H1 (cell line): ENCODE measurements around the gene CLBA1. TPM values are rescaled to one million over a fixed set of nuclear protein-coding genes. Genes with fewer than 3 reads are reported as not detected.

Experiments used
- CTCF ChIA-PET: fragments of 300-600 bp; sonication (Branson Sonifier 250); formaldehyde crosslinking; loops from one replicate; lab custom pipeline; 2021; ENCODE audit not compliant: partially characterized antibody; lab: Charles Lee
- POLR2A ChIA-PET: fragments of 300-600 bp; sonication (Branson Sonifier 250); formaldehyde crosslinking; loops from one replicate; lab custom pipeline; 2021; ENCODE audit warnings: inconsistent platforms; ENCODE audit not compliant: partially characterized antibody; lab: Charles Lee
- DNase-seq, 2 experiments: peaks; one replicate each; pipeline versions ENCODE4 v3.0.0 to v3.0.0-alpha.2; 2010 to 2022; ENCODE audit warnings: low spot score in 2 of 2, low read depth in 1 of 2, mixed read lengths in 1 of 2
- FAIRE-seq: peaks from 2 replicates; lab custom pipeline; 2011; peaks lifted over from hg19 to GRCh38; lab: Jason Lieb, UNC
- H2AFZ ChIP-seq: 2 replicates; pipeline ENCODE4 v1.8.1; 2012; ENCODE audit warnings: low read length, inconsistent platforms
- H2AK5ac ChIP-seq: 2 replicates; pipeline ENCODE4 v1.6.1; 2013; ENCODE audit warnings: low read depth, low read length
- H2BK120ac ChIP-seq: replicated peaks from 2 replicates; pipeline ENCODE3; 2013; ENCODE audit warnings: low read depth, low read length, inconsistent platforms
- H2BK12ac ChIP-seq: 2 replicates; pipeline ENCODE4 v1.6.1; 2013; ENCODE audit warnings: low read depth, low read length
- H2BK15ac ChIP-seq: 2 replicates; pipeline ENCODE4 v1.6.1; 2013; ENCODE audit warnings: low read length
- H2BK20ac ChIP-seq: 2 replicates; pipeline ENCODE4 v1.6.1; 2013; ENCODE audit warnings: low read length
- H2BK5ac ChIP-seq: 2 replicates; pipeline ENCODE4 v1.6.1; 2013; ENCODE audit warnings: low read depth, low read length
- H3K14ac ChIP-seq: 2 replicates; pipeline ENCODE4 v1.6.1; 2013; ENCODE audit warnings: inconsistent platforms; ENCODE audit not compliant: insufficient read length
- H3K18ac ChIP-seq: 2 replicates; pipeline ENCODE4 v1.6.1; 2013; ENCODE audit warnings: low read length; ENCODE audit errors: extremely low read depth
- H3K23ac ChIP-seq: 2 replicates; pipeline ENCODE4 v1.6.1; 2013; ENCODE audit warnings: inconsistent platforms; ENCODE audit not compliant: insufficient read length
- H3K23me2 ChIP-seq: 2 replicates; pipeline ENCODE4 v1.6.1; 2013; ENCODE audit warnings: low read depth, low read length
- H3K27ac ChIP-seq: 2 replicates; pipeline ENCODE4 v1.6.1; 2011; ENCODE audit warnings: low read depth, low read length, inconsistent platforms
- H3K27me3 ChIP-seq, 4 experiments: replicated peaks in 1 of 4; 1 replicate in 1 of 4; 2 replicates in 3 of 4; pipeline versions ENCODE4 v1.6.1 to v1.8.1; 2011 to 2013; ENCODE audit warnings: low read length in 3 of 4, mild to moderate bottlenecking in 3 of 4, inconsistent platforms in 2 of 4, mixed read lengths in 2 of 4, moderate library complexity in 1 of 4; ENCODE audit not compliant: control insufficient read depth in 3 of 4, insufficient read depth in 3 of 4; ENCODE audit errors: extremely low read depth in 1 of 4
- H3K36me3 ChIP-seq, 4 experiments: 2 replicates each; pipeline versions ENCODE4 v1.6.1 to v1.8.1; 2011 to 2013; ENCODE audit warnings: mild to moderate bottlenecking in 4 of 4, low read length in 3 of 4, moderate library complexity in 2 of 4, control low read depth in 1 of 4, inconsistent platforms in 1 of 4; ENCODE audit not compliant: insufficient read depth in 4 of 4, control insufficient read depth in 2 of 4
- H3K4ac ChIP-seq: replicated peaks from 2 replicates; pipeline ENCODE3; 2013; ENCODE audit warnings: low read length, low read depth, mixed read lengths, inconsistent platforms; ENCODE audit not compliant: insufficient read length
- H3K4me1 ChIP-seq, 4 experiments: replicated peaks in 1 of 4; 1 replicate in 1 of 4; 2 replicates in 3 of 4; pipeline versions ENCODE4 v1.6.1 to v1.8.1; 2011 to 2013; ENCODE audit warnings: low read length in 3 of 4, inconsistent platforms in 2 of 4, mixed read lengths in 1 of 4; ENCODE audit not compliant: insufficient read depth in 4 of 4, control insufficient read depth in 3 of 4
- H3K4me2 ChIP-seq, 2 experiments: 2 replicates each; pipeline versions ENCODE4 v1.6.1 to v1.8.1; 2011 to 2013; ENCODE audit warnings: low read depth in 2 of 2, low read length in 2 of 2, control low read depth in 1 of 2, inconsistent platforms in 1 of 2, mild to moderate bottlenecking in 1 of 2; ENCODE audit not compliant: insufficient read depth in 1 of 2
- H3K4me3 ChIP-seq, 4 experiments: fragments of 200-600, 300-600 bp in 1 of 4; sonication (generic), shearing (Covaris generic), sonication (Bioruptor Twin) in 1 of 4; 2 replicates each; pipeline versions ENCODE4 v1.5.1 to v1.8.1; 2011 to 2016; ENCODE audit warnings: low read length in 4 of 4, low read depth in 3 of 4, control low read depth in 2 of 4, inconsistent platforms in 2 of 4, mild to moderate bottlenecking in 2 of 4, mixed read lengths in 1 of 4, moderate library complexity in 1 of 4; ENCODE audit not compliant: insufficient read depth in 2 of 4; ENCODE audit errors: extremely low read depth in 1 of 4
- H3K56ac ChIP-seq: replicated peaks from 2 replicates; pipeline ENCODE3; 2013; ENCODE audit warnings: low read depth, mild to moderate bottlenecking, mixed read lengths, low read length, inconsistent platforms; ENCODE audit not compliant: insufficient read length
- H3K79me1 ChIP-seq: 2 replicates; pipeline ENCODE4 v1.6.1; 2013; ENCODE audit warnings: low read depth, low read length, control low read depth
- H3K79me2 ChIP-seq, 2 experiments: 2 replicates each; pipeline versions ENCODE4 v1.6.1 to v1.8.1; 2012 to 2013; ENCODE audit warnings: low read length in 2 of 2, mild to moderate bottlenecking in 2 of 2, inconsistent platforms in 1 of 2; ENCODE audit not compliant: insufficient read depth in 2 of 2, control insufficient read depth in 1 of 2
- H3K9ac ChIP-seq, 4 experiments: replicated peaks in 1 of 4; 1 replicate in 1 of 4; 2 replicates in 3 of 4; pipeline versions ENCODE4 v1.6.1 to v1.8.1; 2011 to 2013; ENCODE audit warnings: low read depth in 3 of 4, low read length in 3 of 4, control low read depth in 2 of 4, mild to moderate bottlenecking in 2 of 4, moderate library complexity in 2 of 4, inconsistent platforms in 1 of 4; ENCODE audit errors: extremely low read depth in 1 of 4
- H3K9me3 ChIP-seq, 2 experiments: 2 replicates each; pipeline versions ENCODE4 v1.6.1 to v1.8.1; 2012 to 2013; ENCODE audit warnings: mild to moderate bottlenecking in 2 of 2, moderate library complexity in 2 of 2, control low read depth in 1 of 2, inconsistent platforms in 1 of 2, low read depth in 1 of 2, low read length in 1 of 2, mixed read lengths in 1 of 2; ENCODE audit not compliant: insufficient read depth in 2 of 2
- H4K20me1 ChIP-seq, 2 experiments: replicated peaks in 1 of 2; 2 replicates each; pipeline versions ENCODE3 to v1.8.1; 2011 to 2013; ENCODE audit warnings: inconsistent platforms in 2 of 2, low read length in 2 of 2, mild to moderate bottlenecking in 1 of 2; ENCODE audit not compliant: insufficient read depth in 2 of 2, control insufficient read depth in 1 of 2
- H4K5ac ChIP-seq: 2 replicates; pipeline ENCODE4 v1.6.1; 2013; ENCODE audit warnings: low read length, low read depth, mixed read lengths, inconsistent platforms; ENCODE audit not compliant: insufficient read length
- H4K8ac ChIP-seq: 2 replicates; pipeline ENCODE4 v1.8.0; 2013; ENCODE audit warnings: mild to moderate bottlenecking, moderate library complexity, low read length, inconsistent platforms; ENCODE audit not compliant: insufficient read depth; ENCODE audit errors: extremely low read depth
- H4K91ac ChIP-seq: replicated peaks from 2 replicates; pipeline ENCODE3; 2013; ENCODE audit warnings: low read length, mixed read lengths, inconsistent platforms; ENCODE audit not compliant: insufficient read length
- TBP ChIP-seq: IDR thresholded peaks from 2 replicates; pipeline ENCODE4 v1.6.1; 2011; ENCODE audit warnings: low read depth, low read length, improper control_type of control experiment
- WGBS, 2 experiments: shearing (Covaris generic) in 1 of 2; methylation state at CpG; one replicate each; pipeline versions ENCODE4 v1.1.6 to v1.1.7; 2013 to 2015; ENCODE audit warnings: low lambda C conversion rate in 2 of 2, mixed read lengths in 2 of 2, inconsistent platforms in 1 of 2, low coverage in 1 of 2, missing lambda C conversion rate in 1 of 2; ENCODE audit not compliant: insufficient replicate concordance in 2 of 2, insufficient coverage in 1 of 2, insufficient read length in 1 of 2; ENCODE audit errors: extremely low coverage in 1 of 2, missing lambda C conversion rate in 1 of 2; 5-methylcytosine and 5-hydroxymethylcytosine counted together
- polyA plus RNA-seq, 7 experiments: library from polyadenylated mRNA; depleted of rRNA in 3 of 7; stranded (reverse) in 5 of 7; unstranded in 2 of 7; fragments of >200 nt in 5 of 7; fragments of 200-250 nt in 2 of 7; gene quantifications; 1 replicate in 5 of 7; 2 replicates in 1 of 7; 4 replicates in 1 of 7; pipeline versions ENCODE4 v1.2.1 to v1.2.3, GENCODE V29; 2011 to 2013; ENCODE audit warnings: missing spikeins in 2 of 7, mixed read lengths in 2 of 7
- total RNA-seq: library from RNA; stranded (reverse); fragmentation: NEBNext Ultra II Directional; extraction: Animal tissue kit (Norgen Biotek cat#: 25700); gene quantifications from 2 replicates; pipeline ENCODE4 v1.2.1, GENCODE V29; 2021

Gene CLBA1
- total and polyA plus RNA-seq, 2 of the 8 experiments (the other 6 are each of a cell fraction or from before 2014, with no cell fraction given): 1.6 to 2.4 TPM

DNA sequence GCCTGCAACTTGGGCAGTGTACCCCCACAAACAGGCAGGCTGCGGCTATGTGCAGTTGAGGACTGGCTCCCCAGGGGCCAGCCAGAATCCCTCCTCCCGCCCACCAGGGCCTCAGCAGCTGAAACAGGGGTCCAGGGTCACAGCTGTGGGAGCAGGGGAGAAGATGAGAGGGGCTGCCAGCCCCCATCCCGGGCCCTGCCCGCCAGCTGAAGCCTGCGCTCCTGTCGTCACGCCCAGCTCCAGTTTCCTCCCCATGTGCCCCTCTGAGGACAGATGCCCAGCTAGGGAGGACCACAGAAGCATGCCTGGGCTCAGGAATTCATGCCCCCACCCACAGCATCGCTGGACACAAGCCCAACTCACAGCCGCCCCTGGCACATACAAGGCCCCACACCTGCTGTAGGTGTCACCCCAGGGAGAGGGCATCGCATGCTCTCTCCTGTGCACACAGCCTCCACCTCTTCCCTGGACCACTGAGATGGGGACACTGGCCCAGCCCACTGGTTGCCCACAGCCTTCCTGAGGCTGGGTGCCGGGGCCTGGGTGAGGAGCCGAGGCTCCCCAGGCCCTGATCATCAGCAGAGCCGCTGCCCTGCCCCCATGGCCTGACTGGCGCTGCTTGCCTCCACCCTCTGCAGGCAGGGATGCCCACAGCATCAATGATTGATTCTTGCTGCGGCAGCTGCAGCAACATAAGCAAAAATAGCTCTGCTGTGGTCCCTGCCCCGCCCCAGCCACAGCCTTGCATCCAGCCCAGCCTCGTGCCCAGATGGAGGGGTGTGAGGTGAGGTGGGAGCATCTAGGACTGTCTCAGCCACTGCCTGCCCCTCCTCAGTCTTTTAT lies 3.7 kb upstream of the CLBA1 start:
- no peak for FAIRE-seq
- POLR2A ChIA-PET: interaction anchor here (1.3 kb wide), 1 partner anchor 13 kb away, joined by 4 read pairs; no protein-coding TSS in a partner anchor

More for the DNA sequence above, 3.7 kb upstream of the CLBA1 start:
- no peak overlapping the region for H2BK20ac ChIP-seq
- peak overlapping the region; percentile 44; the same call in 1 of the 2 replicates for H4K8ac ChIP-seq
- H4K5ac ChIP-seq: no peak overlapping the region
- H3K14ac ChIP-seq: no peak overlapping the region
- no peak overlapping the region for H2AK5ac ChIP-seq
- H3K56ac ChIP-seq: no peak overlapping the region
- H3K27me3 ChIP-seq: peaks cover 13 to 31% (median 26%) of the 10 kb centered on the region in 4 experiments
- H3K23ac ChIP-seq: no peak overlapping the region
- no peak overlapping the region for H2AFZ ChIP-seq
- no peak overlapping the region for H3K4me3 ChIP-seq
- 77% methylated on average over 13 of the region's 17 CpGs; no CpG with 5 or more reads in 1 of the 2 experiments for WGBS, 2 experiments
- H2BK15ac ChIP-seq: no peak overlapping the region
- 0 out of 2 replicates have a peak overlapping the region, but pooled peaks have one; percentile 80 for H2BK12ac ChIP-seq
- H3K18ac ChIP-seq: no peak overlapping the region
- H3K36me3 ChIP-seq: no peaks in the 10 kb centered on the region; a peak in 1 of 8 replicates
- 0 out of 2 replicates have a peak overlapping the region, but pooled peaks have one; percentile 54 for H2BK5ac ChIP-seq
- no peaks in the 10 kb centered on the region for H3K79me2 ChIP-seq
- H3K27ac ChIP-seq: no peak overlapping the region
- H2BK120ac ChIP-seq: no peak overlapping the region
- peaks cover 15% of the 10 kb centered on the region; the same call in 1 of the 2 replicates for H3K23me2 ChIP-seq
- H3K9me3 ChIP-seq: peaks cover 0 to 3% of the 10 kb centered on the region in 2 experiments; a peak in 1 of 4 replicates
- H3K4ac ChIP-seq: no peak overlapping the region
- no peak overlapping the region for H3K9ac ChIP-seq
- H4K20me1 ChIP-seq: peaks cover 4 to 8% of the 10 kb centered on the region in 2 experiments
- H4K91ac ChIP-seq: peak overlapping the region; percentile 80
- CTCF ChIA-PET: interaction anchor here (0.6 to 1.7 kb wide), 8 partner anchors 18 to 93 kb away, joined by 3 to 12 read pairs (median 3); no protein-coding TSS in a partner anchor
- H3K79me1 ChIP-seq: no peaks in the 10 kb centered on the region
- no peak overlapping the region for H3K4me2 ChIP-seq
- H3K4me1 ChIP-seq: peaks cover 0 to 18% (median 8%) of the 10 kb centered on the region in 4 experiments; a peak in 5 of 7 replicates
- DNase-seq: no peak
- no peak for TF ChIP-seq TBP
